Measurements from ENCODE around the gene MARK1.

The MARK1 gene

GRCh38 chr1:220564216-220564615 lies 36.3 kb downstream of the MARK1 start:
- TF ChIP-seq EGR1 (IDR thresholded peaks at IDR 0.05) = no peak
- TF ChIP-seq TCF12 (IDR thresholded peaks at IDR 0.05; ENCODE audit: low read depth) = no peak
- no peak for TF ChIP-seq TEAD4 (IDR thresholded peaks at IDR 0.05)
- no peak for TF ChIP-seq TAF1 (IDR thresholded peaks at IDR 0.05; ENCODE audit: low read depth)
- no peak for TF ChIP-seq FOXM1 (IDR thresholded peaks at IDR 0.05; ENCODE audit: borderline replicate concordance, low read depth)
- no peak for TF ChIP-seq RAD21 (IDR thresholded peaks at IDR 0.05; ENCODE audit: low read depth)
- no peak for TF ChIP-seq CREB1 (IDR thresholded peaks at IDR 0.05; ENCODE audit: low read depth)
- TF ChIP-seq YY1 (IDR thresholded peaks at IDR 0.05; ENCODE audit: low read depth) = no peak
- TF ChIP-seq NFIC (IDR thresholded peaks at IDR 0.05) = no peak
- no peak for TF ChIP-seq REST (IDR thresholded peaks at IDR 0.05; ENCODE audit: low read depth)
- no peak for TF ChIP-seq USF1 (IDR thresholded peaks at IDR 0.05)
- no peak for TF ChIP-seq EP300 (IDR thresholded peaks at IDR 0.05; ENCODE audit: borderline replicate concordance)
- TF ChIP-seq CEBPB (IDR thresholded peaks at IDR 0.05) = no peak

- TF ChIP-seq ZBTB7A (IDR thresholded peaks at IDR 0.05; ENCODE audit: low read depth) (no peak), TCF12 (IDR thresholded peaks at IDR 0.05; ENCODE audit: low read depth) (no peak), RAD21 (IDR thresholded peaks at IDR 0.05; ENCODE audit: low read depth) (no peak), EP300 (IDR thresholded peaks at IDR 0.05; ENCODE audit: borderline replicate concordance) (no peak), USF1 (IDR thresholded peaks at IDR 0.05) (no peak), CEBPB (IDR thresholded peaks at IDR 0.05) (no peak), CREB1 (IDR thresholded peaks at IDR 0.05; ENCODE audit: low read depth) (no peak), EGR1 (IDR thresholded peaks at IDR 0.05) (no peak), TAF1 (IDR thresholded peaks at IDR 0.05; ENCODE audit: low read depth) (no peak), REST (IDR thresholded peaks at IDR 0.05; ENCODE audit: low read depth) (no peak)
Measured at GRCh38 chr1:220565670-220566069, 37.7 kb downstream of the MARK1 start.

GRCh38 chr1:220566869-220567268 lies 38.9 kb downstream of the MARK1 start:
- TF ChIP-seq RAD21 (IDR thresholded peaks at IDR 0.05; ENCODE audit: low read depth) (no peak), NFIC (IDR thresholded peaks at IDR 0.05) (no peak), TCF12 (IDR thresholded peaks at IDR 0.05; ENCODE audit: low read depth) (no peak), FOXM1 (IDR thresholded peaks at IDR 0.05; ENCODE audit: borderline replicate concordance, low read depth) (no peak), EGR1 (IDR thresholded peaks at IDR 0.05) (no peak), TAF1 (IDR thresholded peaks at IDR 0.05; ENCODE audit: low read depth) (no peak), YY1 (IDR thresholded peaks at IDR 0.05; ENCODE audit: low read depth) (no peak), CEBPB (IDR thresholded peaks at IDR 0.05) (no peak), EP300 (IDR thresholded peaks at IDR 0.05; ENCODE audit: borderline replicate concordance) (no peak), MAX (IDR thresholded peaks at IDR 0.05) (no peak), TEAD4 (IDR thresholded peaks at IDR 0.05) (no peak), ZBTB7A (IDR thresholded peaks at IDR 0.05; ENCODE audit: low read depth) (no peak), CREB1 (IDR thresholded peaks at IDR 0.05; ENCODE audit: low read depth) (no peak), REST (IDR thresholded peaks at IDR 0.05; ENCODE audit: low read depth) (no peak), USF1 (IDR thresholded peaks at IDR 0.05) (no peak)

GRCh38 chr1:220572416-220572815 lies 44.5 kb downstream of the MARK1 start:
- TF ChIP-seq RAD21 (IDR thresholded peaks at IDR 0.05; ENCODE audit: low read depth) (no peak), USF1 (IDR thresholded peaks at IDR 0.05) (no peak), MAX (IDR thresholded peaks at IDR 0.05) (no peak), CREB1 (IDR thresholded peaks at IDR 0.05; ENCODE audit: low read depth) (no peak), NFIC (IDR thresholded peaks at IDR 0.05) (no peak), YY1 (IDR thresholded peaks at IDR 0.05; ENCODE audit: low read depth) (no peak), EGR1 (IDR thresholded peaks at IDR 0.05) (no peak), REST (IDR thresholded peaks at IDR 0.05; ENCODE audit: low read depth) (no peak), TEAD4 (IDR thresholded peaks at IDR 0.05) (no peak), TAF1 (IDR thresholded peaks at IDR 0.05; ENCODE audit: low read depth) (no peak), FOXM1 (IDR thresholded peaks at IDR 0.05; ENCODE audit: borderline replicate concordance, low read depth) (no peak), EP300 (IDR thresholded peaks at IDR 0.05; ENCODE audit: borderline replicate concordance) (no peak), CEBPB (IDR thresholded peaks at IDR 0.05) (no peak), TCF12 (IDR thresholded peaks at IDR 0.05; ENCODE audit: low read depth) (no peak), ZBTB7A (IDR thresholded peaks at IDR 0.05; ENCODE audit: low read depth) (no peak)

Measured in Ishikawa (cell line).